ENCODE data around the gene HDAC4.

- TF ChIP-seq SP1 (IDR thresholded peaks at IDR 0.05) (no peak), FOXA1 (IDR thresholded peaks at IDR 0.05) (no peak), HDGF (IDR thresholded peaks at IDR 0.05; ENCODE audit: borderline replicate concordance) (no peak), TARDBP (IDR thresholded peaks at IDR 0.05) (no peak), LEF1 (IDR thresholded peaks at IDR 0.05; ENCODE audit: borderline replicate concordance) (no peak), L3MBTL2 (conservative IDR thresholded peaks at IDR 0.05) (no peak), BHLHE40 (IDR thresholded peaks at IDR 0.05; ENCODE audit: borderline replicate concordance) (no peak), ZNF384 (IDR thresholded peaks at IDR 0.05) (no peak), FOXM1 (IDR thresholded peaks at IDR 0.05; ENCODE audit: borderline replicate concordance) (no peak), FOXK2 (IDR thresholded peaks at IDR 0.05) (no peak), PKNOX1 (IDR thresholded peaks at IDR 0.05) (no peak)
Observed at GRCh38 chr2:239439754-239440315, 39.0 kb upstream of the HDAC4 start.

Measured in HEK293T (cell line).